Kidney (tissue), 14 donors: ENCODE measurements around the gene CATSPERD. TPM values are rescaled to one million over a fixed set of nuclear protein-coding genes. Genes with fewer than 3 reads are reported as not detected.

Source experiments
- DNase-seq, 5 donors: peaks; one replicate each; pipeline ENCODE4 v3.0.0-alpha.2; 2013 to 2020
- FAIRE-seq: peaks from 2 replicates; lab custom pipeline; 2012; peaks lifted over from hg19 to GRCh38; lab: Jason Lieb, UNC
- H3K27ac ChIP-seq, 2 donors: one replicate each; pipeline ENCODE4 v1.7.0; 2013; ENCODE audit warnings: low read depth in 2 of 2, low read length in 2 of 2, inconsistent platforms in 1 of 2
- H3K27me3 ChIP-seq: one replicate; pipeline ENCODE4 v1.7.1; 2013; ENCODE audit warnings: low read length, inconsistent platforms; ENCODE audit not compliant: control insufficient read depth, insufficient read depth
- H3K36me3 ChIP-seq, 3 donors: one replicate each; pipeline versions ENCODE4 v1.7.0 to v1.7.1; 2013; ENCODE audit warnings: low read length in 3 of 3, control low read depth in 1 of 3, inconsistent platforms in 1 of 3; ENCODE audit not compliant: insufficient read depth in 3 of 3, control insufficient read depth in 2 of 3
- H3K4me1 ChIP-seq, 3 donors: one replicate each; pipeline versions ENCODE4 v1.7.0 to v1.7.1; 2013; ENCODE audit warnings: low read length in 3 of 3, inconsistent platforms in 1 of 3, low read depth in 1 of 3; ENCODE audit not compliant: control insufficient read depth in 2 of 3, insufficient read depth in 2 of 3
- H3K4me3 ChIP-seq, 3 donors: one replicate each; pipeline versions ENCODE4 v1.7.0 to v1.8.1; 2013; ENCODE audit warnings: low read length in 3 of 3, control low read depth in 1 of 3, inconsistent platforms in 1 of 3
- H3K9ac ChIP-seq, 3 donors: one replicate each; pipeline versions ENCODE4 v1.7.0 to v1.7.1; 2013; ENCODE audit warnings: low read length in 3 of 3, control low read depth in 1 of 3, inconsistent platforms in 1 of 3
- H3K9me3 ChIP-seq, 3 donors: one replicate each; pipeline versions ENCODE4 v1.7.0 to v1.7.1; 2013; ENCODE audit warnings: low read length in 3 of 3, control low read depth in 1 of 3, inconsistent platforms in 1 of 3; ENCODE audit not compliant: control insufficient read depth in 2 of 3, insufficient read depth in 1 of 3
- CTCF ChIP-seq: IDR thresholded peaks from 3 replicates; pipeline ENCODE4 v1.5.1; 2012; ENCODE audit warnings: mild to moderate bottlenecking, moderate library complexity, borderline replicate concordance; ENCODE audit not compliant: insufficient read depth; ENCODE audit errors: extremely low read depth
- intact Hi-C: fragments of 100-400 bp; cut with DNase I; formaldehyde crosslinking; loops from one replicate; pipeline ENCODE4 v1.11.1; 2022
- polyA plus RNA-seq: library from polyadenylated mRNA; stranded (reverse); fragments of 350-450 nt; fragmentation: Illumina TruSeq; extraction: RNeasy Lipid Tissue Mini Kit (QIAGEN cat#74804); gene quantifications from one replicate; pipeline ENCODE4 v1.2.3, GENCODE V29; 2014; ENCODE audit warnings: low read depth, low replicate concordance; ENCODE audit not compliant: insufficient read depth
- total RNA-seq: library from RNA; stranded (reverse); fragmentation: NEBNext Ultra II Directional; extraction: Animal tissue kit (Norgen Biotek cat#: 25700); gene quantifications from one replicate; pipeline ENCODE4 v1.2.1, GENCODE V29; 2021
- donor health status: control.
- donor health status: control.
- donor health status: control.
- donor health status: control.
- donor health status: control.
- donor health status: DM: yes; HTN: yes; CAD: no.
- donor health status: Normal renal cell carcinoma (clear cell type).

CATSPERD gene
- total and polyA plus RNA-seq, 2 donors from 2014 or later, result not detected

DNA sequence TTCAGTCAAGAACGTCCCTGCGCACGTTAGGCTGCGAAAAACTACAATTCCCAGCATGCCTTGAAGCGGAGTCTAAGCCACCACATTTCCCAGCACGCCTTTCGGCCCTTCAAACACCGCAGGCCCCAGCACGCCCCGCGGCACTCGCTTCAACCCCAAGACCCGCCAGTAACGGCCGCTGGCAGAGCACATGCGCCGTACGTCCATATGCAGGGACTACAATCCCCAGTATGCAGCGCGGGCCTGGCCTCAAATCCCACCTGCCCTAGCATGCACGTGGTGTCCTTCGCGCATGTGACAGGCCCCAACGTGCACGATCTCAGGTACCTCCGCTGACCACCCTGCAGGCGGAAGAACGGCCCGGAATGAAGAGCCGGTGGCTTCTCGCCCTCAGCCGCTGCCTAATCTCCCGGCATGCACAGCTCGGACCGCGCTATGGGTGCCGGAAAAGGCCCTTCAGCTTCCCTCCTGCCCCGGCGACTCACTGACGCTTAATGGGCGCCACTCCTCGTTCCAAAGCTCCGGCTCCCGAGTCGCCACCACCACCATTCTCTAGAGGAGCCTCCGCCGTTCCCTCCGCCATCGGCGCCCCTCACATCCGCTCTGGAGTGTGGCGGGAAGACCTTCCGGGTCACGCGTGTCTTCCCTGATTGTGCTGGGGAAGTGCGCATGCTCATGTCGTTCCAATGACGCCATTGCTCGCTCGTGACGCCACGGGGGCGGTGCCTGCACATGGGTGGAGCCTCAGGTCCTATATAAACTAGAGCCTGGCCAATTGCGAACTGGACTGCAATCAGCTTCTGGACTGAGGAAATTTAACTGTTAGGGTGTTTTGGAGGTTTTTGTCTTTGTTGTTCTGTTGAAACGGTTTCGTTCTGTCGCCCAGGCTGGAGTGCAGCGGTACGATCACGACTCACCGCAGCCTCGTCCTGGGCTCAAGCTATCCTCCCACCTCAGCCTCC, 70.4 kb downstream of the CATSPERD start, which contains the start of gene DUS3L:
Gene DUS3L (minus strand): TSS at position 605 of the 962 bp plus-strand sequence. CDS start 22 bp downstream, at position 583.
- FAIRE-seq (peak; percentile 88), DNase-seq (peak; percentile 98 to 99 (median 99))
- Histone ChIP-seq H3K36me3 (peaks cover 0 to 25% (median 20%) of the 10 kb centered on the region in 3 donors), H3K27ac (peak within 1 kb of the TSS; percentile 96 to 97), H3K9me3 (no peaks in the 10 kb centered on the region), H3K27me3 (no peaks in the 10 kb centered on the region), H3K4me3 (peak within 1 kb of the TSS; percentile 84 to 90 (median 88)), H3K9ac (peak within 1 kb of the TSS; percentile 44 to 86 (median 63)), H3K4me1 (peaks cover 0 to 8% (median 6%) of the 10 kb centered on the region in 3 donors)
- no peak for TF ChIP-seq CTCF
- intact Hi-C loops, result no loop called here

DNA sequence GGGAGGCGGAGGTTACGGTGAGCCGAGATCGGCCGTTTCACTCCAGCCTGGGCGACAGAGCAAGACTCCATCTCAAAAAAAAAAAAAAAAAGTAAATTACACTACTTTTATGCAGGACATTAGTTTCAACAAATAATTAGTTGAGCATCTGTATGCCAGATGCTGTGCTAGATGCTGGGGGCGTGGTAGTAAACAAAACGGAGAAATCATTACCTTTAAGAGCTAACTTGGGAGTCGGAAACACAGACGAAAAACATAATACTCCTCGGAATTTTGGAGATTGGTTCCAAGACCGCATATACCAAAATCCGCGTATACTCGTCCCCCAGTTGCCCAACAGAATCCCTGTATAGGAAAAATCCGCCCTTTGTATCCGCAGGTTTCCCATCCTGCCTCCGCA, 71.8 kb downstream of the CATSPERD start:
- no peaks in the 10 kb centered on the region for H3K9me3 ChIP-seq
- intact Hi-C loops, result no loop called here
- TF ChIP-seq CTCF, result no peak
- DNase-seq (no peak), FAIRE-seq (no peak)
- peaks cover 0 to 14% (median 12%) of the 10 kb centered on the region in 3 donors for H3K36me3 ChIP-seq
- H3K27me3 ChIP-seq, result no peaks in the 10 kb centered on the region
- H3K9ac ChIP-seq, result no peak overlapping the region
- peaks cover 0 to 8% (median 6%) of the 10 kb centered on the region in 3 donors for H3K4me1 ChIP-seq
- H3K4me3 ChIP-seq, result no peak overlapping the region
- no peak overlapping the region for H3K27ac ChIP-seq

DNA sequence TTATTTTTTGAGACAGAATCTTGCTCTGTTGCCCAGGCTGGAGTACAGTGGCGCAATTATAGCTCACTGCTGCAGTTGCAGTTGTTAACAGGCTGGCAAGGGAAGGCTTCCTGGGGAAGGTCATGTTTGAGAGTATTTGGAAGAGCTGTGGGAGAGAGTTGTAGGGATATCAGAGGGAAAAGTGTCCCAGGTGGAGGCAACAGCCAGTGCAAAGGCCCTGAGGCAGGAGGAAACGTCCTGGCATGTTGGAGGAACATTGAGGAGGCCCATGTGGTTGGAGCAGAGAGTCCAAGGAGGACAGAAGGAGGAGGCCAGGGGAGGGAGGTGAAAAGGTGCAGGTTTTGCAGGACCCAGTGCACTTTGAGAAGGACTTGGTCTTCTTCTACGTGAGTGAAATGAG, 72.8 kb downstream of the CATSPERD start:
- no peak for FAIRE-seq
- intact Hi-C loops, result no loop called here
- Histone ChIP-seq H3K4me3 (no peak overlapping the region), H3K27me3 (no peaks in the 10 kb centered on the region), H3K27ac (no peak overlapping the region), H3K9ac (no peak overlapping the region), H3K4me1 (peaks cover 0 to 8% (median 6%) of the 10 kb centered on the region in 3 donors), H3K9me3 (no peaks in the 10 kb centered on the region), H3K36me3 (peaks cover 0 to 7% (median 5%) of the 10 kb centered on the region in 3 donors)
- TF ChIP-seq CTCF, result no peak
- no peak for DNase-seq
